ENCODE data around the gene RAPH1. TPM values are rescaled to one million over a fixed set of nuclear protein-coding genes. Genes with fewer than 3 reads are reported as not detected.

The RAPH1 gene
- total RNA-seq, 1 experiment from 2014 or later, result 31.4 TPM

GRCh38 chr2:203451011-203451410 lies 84.1 kb downstream of the RAPH1 start:
- Histone ChIP-seq H3K27ac (ENCODE audit: low read length) (no peak overlapping the region), H3K36me3 (ENCODE audit: control insufficient read depth, insufficient read depth, low read length) (peaks cover 9% of the 10 kb centered on the region), H3K9me3 (ENCODE audit: control insufficient read depth, insufficient read depth, low read depth, low read length) (no peaks in the 10 kb centered on the region), H3K4me1 (ENCODE audit: control insufficient read depth, insufficient read depth, low read length) (no peaks in the 10 kb centered on the region), H3K27me3 (ENCODE audit: control insufficient read depth, insufficient read depth, low read length) (no peaks in the 10 kb centered on the region), H3K4me3 (ENCODE audit: low read depth in 2 of 2, low read length in 2 of 2) (no peak overlapping the region)
- in situ Hi-C loops (cut with HindIII; ENCODE audit: low pct_unique_long_range_greater_than_20kb, low sequenced_read_pairs) (no loop called here), intact Hi-C loops (cut with micrococcal nuclease; ENCODE audit: unreplicated experiment) (loop anchor here (10.0 kb wide), 2 partner anchors 364 to 464 kb away; no protein-coding TSS in a partner anchor)
- ATAC-seq (no peak), DNase-seq (ENCODE audit: low read depth, low spot score) (no peak)
- ChIA-PET CTCF (no interaction called here), POLR2A (interaction anchor here (0.6 kb wide), 1 partner anchor 579 kb away, joined by 3 read pairs; no protein-coding TSS in a partner anchor)
- no TSS peak for BruUV-seq (replicated peaks)
- TF ChIP-seq TCF7L2 (IDR thresholded peaks at IDR 0.05; ENCODE audit: low read depth, low read length) (no peak), CTCF (IDR thresholded peaks at IDR 0.05) (no peak), POLR2AphosphoS5 (IDR thresholded peaks at IDR 0.05; ENCODE audit: low read depth, low read length) (no peak), SIN3A (IDR thresholded peaks at IDR 0.05; ENCODE audit: borderline replicate concordance, insufficient read depth, low read depth, low read length) (no peak)
- TF ChIP-seq, protein P1, sequence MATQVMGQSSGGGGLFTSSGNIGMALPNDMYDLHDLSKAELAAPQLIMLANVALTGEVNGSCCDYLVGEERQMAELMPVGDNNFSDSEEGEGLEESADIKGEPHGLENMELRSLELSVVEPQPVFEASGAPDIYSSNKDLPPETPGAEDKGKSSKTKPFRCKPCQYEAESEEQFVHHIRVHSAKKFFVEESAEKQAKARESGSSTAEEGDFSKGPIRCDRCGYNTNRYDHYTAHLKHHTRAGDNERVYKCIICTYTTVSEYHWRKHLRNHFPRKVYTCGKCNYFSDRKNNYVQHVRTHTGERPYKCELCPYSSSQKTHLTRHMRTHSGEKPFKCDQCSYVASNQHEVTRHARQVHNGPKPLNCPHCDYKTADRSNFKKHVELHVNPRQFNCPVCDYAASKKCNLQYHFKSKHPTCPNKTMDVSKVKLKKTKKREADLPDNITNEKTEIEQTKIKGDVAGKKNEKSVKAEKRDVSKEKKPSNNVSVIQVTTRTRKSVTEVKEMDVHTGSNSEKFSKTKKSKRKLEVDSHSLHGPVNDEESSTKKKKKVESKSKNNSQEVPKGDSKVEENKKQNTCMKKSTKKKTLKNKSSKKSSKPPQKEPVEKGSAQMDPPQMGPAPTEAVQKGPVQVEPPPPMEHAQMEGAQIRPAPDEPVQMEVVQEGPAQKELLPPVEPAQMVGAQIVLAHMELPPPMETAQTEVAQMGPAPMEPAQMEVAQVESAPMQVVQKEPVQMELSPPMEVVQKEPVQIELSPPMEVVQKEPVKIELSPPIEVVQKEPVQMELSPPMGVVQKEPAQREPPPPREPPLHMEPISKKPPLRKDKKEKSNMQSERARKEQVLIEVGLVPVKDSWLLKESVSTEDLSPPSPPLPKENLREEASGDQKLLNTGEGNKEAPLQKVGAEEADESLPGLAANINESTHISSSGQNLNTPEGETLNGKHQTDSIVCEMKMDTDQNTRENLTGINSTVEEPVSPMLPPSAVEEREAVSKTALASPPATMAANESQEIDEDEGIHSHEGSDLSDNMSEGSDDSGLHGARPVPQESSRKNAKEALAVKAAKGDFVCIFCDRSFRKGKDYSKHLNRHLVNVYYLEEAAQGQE (IDR thresholded peaks at IDR 0.05; ENCODE audit: insufficient read depth in 1 of 2, low read depth in 2 of 2, low read length in 1 of 2), result no peak

DNA sequence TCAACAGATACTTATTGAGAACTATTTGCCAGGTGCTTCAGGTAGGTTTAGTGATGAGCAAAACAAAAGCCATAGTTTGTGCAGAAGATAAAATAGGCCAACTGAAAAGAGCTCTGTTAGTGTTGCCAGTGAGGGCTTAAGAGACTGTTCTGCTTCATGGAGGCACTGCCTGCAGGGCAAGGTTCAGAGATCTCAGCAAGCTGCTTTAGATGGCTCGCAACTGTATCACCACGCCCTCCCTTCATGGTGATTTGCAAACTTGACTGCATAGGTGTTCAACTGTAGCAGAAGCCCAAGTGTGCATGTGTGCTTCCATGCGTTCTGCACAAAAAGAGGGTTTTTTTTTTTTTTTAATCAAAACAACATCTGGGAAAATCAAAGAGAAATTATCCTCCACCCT lies 84.5 kb downstream of the RAPH1 start:
- no peaks in the 10 kb centered on the region for H3K4me1 ChIP-seq (ENCODE audit: control insufficient read depth, insufficient read depth, low read length)
- intact Hi-C loops (cut with micrococcal nuclease; ENCODE audit: unreplicated experiment), result loop anchor here (10.0 kb wide), 2 partner anchors 364 to 464 kb away; no protein-coding TSS in a partner anchor
- BruUV-seq (replicated peaks), result no TSS peak
- peaks cover 9% of the 10 kb centered on the region for H3K36me3 ChIP-seq (ENCODE audit: control insufficient read depth, insufficient read depth, low read length)
- TF ChIP-seq POLR2AphosphoS5 (IDR thresholded peaks at IDR 0.05; ENCODE audit: low read depth, low read length), result no peak
- TF ChIP-seq, protein P1 (IDR thresholded peaks at IDR 0.05; ENCODE audit: insufficient read depth in 1 of 2, low read depth in 2 of 2, low read length in 1 of 2), result no peak
- no peak for TF ChIP-seq TCF7L2 (IDR thresholded peaks at IDR 0.05; ENCODE audit: low read depth, low read length)
- no peak for TF ChIP-seq SIN3A (IDR thresholded peaks at IDR 0.05; ENCODE audit: borderline replicate concordance, insufficient read depth, low read depth, low read length)
- no peak for TF ChIP-seq CTCF (IDR thresholded peaks at IDR 0.05)
- H3K9me3 ChIP-seq (ENCODE audit: control insufficient read depth, insufficient read depth, low read depth, low read length), result no peaks in the 10 kb centered on the region
- ChIA-PET CTCF (no interaction called here), POLR2A (interaction anchor here (0.6 kb wide), 1 partner anchor 1664 kb away, joined by 4 read pairs; no protein-coding TSS in a partner anchor)
- no peak overlapping the region for H3K27ac ChIP-seq (ENCODE audit: low read length)
- in situ Hi-C loops (cut with HindIII; ENCODE audit: low pct_unique_long_range_greater_than_20kb, low sequenced_read_pairs), result no loop called here
- H3K27me3 ChIP-seq (ENCODE audit: control insufficient read depth, insufficient read depth, low read length), result no peaks in the 10 kb centered on the region
- H3K4me3 ChIP-seq (ENCODE audit: low read depth in 2 of 2, low read length in 2 of 2), result no peak overlapping the region
- ATAC-seq (no peak), DNase-seq (ENCODE audit: low read depth, low spot score) (no peak)

All from Panc1 (cell line).